Hippocampal formation (tissue), 2 donors: ENCODE measurements around the gene DDX5.
"Not testable (repeated sequence)": the region's sequence is repeated elsewhere in the genome, so short reads cannot be mapped to it uniquely, and the experiment has no call there.

Experiments
- DNase-seq, 2 donors: peaks; one replicate each; lab custom pipeline; 2025; lab: John Stamatoyannopoulos, UW

DDX5 gene

GRCh38 chr17:64492481-64493109 lies 13.5 kb downstream of the DDX5 start:
- no peak for DNase-seq

- no peak for DNase-seq
Measured at GRCh38 chr17:64491994-64492393, 14.1 kb downstream of the DDX5 start.

GRCh38 chr17:64491034-64491860 lies 14.8 kb downstream of the DDX5 start:
- DNase-seq: no peak

GRCh38 chr17:64488301-64488700 lies 17.8 kb downstream of the DDX5 start:
- no peak for DNase-seq

- no peak for DNase-seq
Measured at GRCh38 chr17:64484380-64484779, 21.7 kb downstream of the DDX5 start.

DNA sequence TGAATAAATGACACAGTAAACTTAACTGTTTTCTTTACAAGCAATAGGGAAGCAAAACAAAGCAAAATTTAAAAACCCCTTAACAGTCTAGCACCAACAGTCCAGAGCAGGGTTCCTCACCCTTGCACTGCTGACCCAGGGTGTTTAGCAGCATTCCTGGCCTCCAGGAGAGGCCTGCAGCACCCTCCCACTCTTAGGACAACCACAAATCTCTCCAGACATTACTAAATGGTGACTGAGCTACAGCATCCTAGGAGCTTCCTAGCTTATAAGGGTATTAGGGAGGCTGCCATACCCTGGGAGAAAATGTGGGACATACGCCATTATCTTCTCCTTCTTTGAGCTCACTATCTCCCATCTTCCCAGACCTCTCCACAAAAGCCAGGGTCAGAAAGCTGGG lies 25.1 kb downstream of the DDX5 start:
- DNase-seq: no peak

- DNase-seq: no peak
Measured at GRCh38 chr17:64477849-64478248, 28.2 kb downstream of the DDX5 start.

GRCh38 chr17:64472564-64472963 lies 33.5 kb downstream of the DDX5 start:
- no peak for DNase-seq

GRCh38 chr17:64471440-64471839 lies 34.6 kb downstream of the DDX5 start:
- DNase-seq: no peak

- DNase-seq: no peak
Measured at GRCh38 chr17:64470625-64471024, 35.5 kb downstream of the DDX5 start.

- DNase-seq: not testable (repeated sequence)
Measured at GRCh38 chr17:64466834-64467233, 39.3 kb downstream of the DDX5 start.

GRCh38 chr17:64466019-64466735 lies 39.9 kb downstream of the DDX5 start:
- no peak for DNase-seq

GRCh38 chr17:64461788-64462187 lies 44.3 kb downstream of the DDX5 start:
- DNase-seq: no peak

DNA sequence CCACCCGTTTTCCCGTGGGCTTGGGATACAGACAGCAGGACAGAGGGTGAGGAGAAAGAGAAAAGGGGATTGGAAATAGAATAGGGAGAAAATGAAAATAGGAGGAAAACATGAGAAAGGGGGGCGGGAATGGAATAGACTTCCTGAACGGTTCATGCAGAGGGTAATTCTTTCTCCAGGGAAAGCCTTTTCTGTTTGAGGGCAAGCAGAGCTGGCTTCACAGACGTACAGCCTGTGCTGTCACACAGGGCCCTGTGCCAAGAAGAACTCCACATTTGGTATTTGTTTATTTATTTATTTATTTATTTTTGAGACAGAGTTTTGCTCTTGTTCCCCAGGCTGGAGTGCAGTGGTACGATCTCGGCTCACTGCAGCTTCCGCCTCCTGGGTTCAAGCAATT lies 45.1 kb downstream of the DDX5 start:
- DNase-seq: no peak

- DNase-seq: not testable (repeated sequence)
Measured at GRCh38 chr17:64459818-64460217, 46.3 kb downstream of the DDX5 start.

GRCh38 chr17:64459284-64459747 lies 46.8 kb downstream of the DDX5 start:
- no peak for DNase-seq

GRCh38 chr17:64458756-64459155 lies 47.3 kb downstream of the DDX5 start:
- no peak for DNase-seq

DNA sequence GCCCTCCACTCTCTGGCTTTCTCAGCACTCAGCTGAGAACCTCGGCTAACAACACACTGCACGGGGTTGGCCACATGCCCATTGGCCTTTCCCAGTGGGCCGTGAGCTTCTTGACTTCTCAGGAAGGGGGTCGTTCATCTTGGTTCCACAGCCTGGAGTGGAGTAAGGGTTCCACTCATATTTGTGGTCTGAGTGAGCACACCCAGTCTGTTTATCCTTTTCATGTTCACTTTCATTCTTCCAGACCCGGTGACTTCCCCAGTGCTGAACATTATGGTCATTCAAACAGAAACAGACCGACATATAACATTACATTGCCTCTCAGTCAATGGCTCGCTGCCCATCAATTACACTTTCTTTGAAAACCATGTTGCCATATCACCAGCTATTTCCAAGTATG lies 48.9 kb downstream of the DDX5 start:
- no peak for DNase-seq

GRCh38 chr17:64455993-64456885 lies 49.9 kb downstream of the DDX5 start:
- DNase-seq: peak in 1 of 2 donors; percentile 0

DNA sequence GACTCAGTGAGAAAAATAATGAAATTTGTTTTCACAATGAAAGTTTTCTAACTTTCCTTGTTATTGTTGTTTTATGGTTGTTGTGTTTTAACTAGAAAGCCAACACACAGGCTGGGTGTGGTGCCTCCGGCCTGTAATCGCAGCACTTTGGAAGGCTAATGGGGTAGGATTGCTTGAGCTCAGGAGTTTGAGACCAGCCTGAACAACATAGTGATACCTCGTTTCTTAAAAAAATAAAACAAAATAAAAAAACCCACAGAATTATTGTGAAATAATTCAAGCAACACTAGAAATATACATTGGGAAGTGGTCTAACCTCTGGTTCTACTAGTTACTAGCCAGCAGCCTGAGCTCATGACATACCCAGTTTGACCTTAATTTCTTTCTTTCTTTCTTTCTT lies 56.5 kb downstream of the DDX5 start:
- DNase-seq: no peak

DNA sequence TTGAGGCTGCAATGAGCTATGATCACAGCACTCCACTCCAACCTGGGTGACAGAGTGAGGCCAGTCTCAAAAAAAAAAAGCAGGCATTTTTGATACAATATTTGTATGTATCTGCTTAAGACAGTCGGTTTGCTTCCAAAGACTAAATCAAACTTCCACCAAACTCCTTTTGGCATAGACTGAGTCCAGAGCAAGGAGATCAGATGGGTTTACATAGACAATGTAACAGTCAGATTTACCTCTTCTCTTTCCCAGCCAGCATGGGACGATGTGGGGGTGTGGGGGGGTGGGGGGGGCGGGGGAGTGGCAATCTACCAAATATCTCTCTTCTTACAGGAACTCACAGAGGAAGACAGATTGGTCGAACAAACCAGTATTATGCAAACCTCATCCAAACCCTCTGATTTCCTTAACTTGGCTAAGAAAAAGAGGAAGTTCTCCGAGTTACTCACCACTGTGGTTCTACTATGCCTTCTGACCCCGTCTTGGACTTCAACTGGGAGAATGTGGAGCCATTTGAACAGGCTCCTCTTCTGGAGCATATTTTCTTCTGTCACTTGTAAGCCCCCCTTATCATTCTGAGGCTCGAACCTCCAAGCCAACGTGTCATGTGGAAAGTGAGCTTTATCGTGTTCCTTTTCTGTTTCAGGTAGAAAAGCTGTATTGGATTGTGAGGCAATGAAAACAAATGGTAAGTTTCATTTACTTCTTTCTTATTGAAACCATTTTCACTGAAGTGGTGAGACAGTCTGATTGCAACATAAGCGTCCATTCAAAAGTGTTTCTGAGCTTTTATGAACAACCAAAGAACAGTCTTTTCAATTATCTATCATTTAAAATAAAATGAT lies 57.2 kb downstream of the DDX5 start, which contains the start of gene MILR1:
Gene MILR1 (plus strand): TSS at position 451 of the 848 bp plus-strand sequence. CDS start 54 bp downstream, at position 505.
- peak; percentile 19 to 40 for DNase-seq
